Smooth muscle cell (in vitro differentiated cells): ENCODE results near the gene RSKR. TPM values are rescaled to one million over a fixed set of nuclear protein-coding genes. Genes with fewer than 3 reads are reported as not detected.

Experiments
- DNase-seq: peaks from one replicate; lab custom pipeline; 2025; ENCODE audit not compliant: unreplicated experiment; lab: John Stamatoyannopoulos, UW
- H2AFZ ChIP-seq: fragments of 200-600 bp; sonication (generic); 2 replicates; pipeline ENCODE4 v1.6.0; 2016; ENCODE audit warnings: antibody characterized with exemption, low read depth, mild to moderate bottlenecking
- H3F3A ChIP-seq: fragments of 200-600 bp; sonication (generic); 2 replicates; pipeline ENCODE4 v1.6.0; 2017; ENCODE audit warnings: antibody characterized with exemption, low read depth
- H3K27ac ChIP-seq: fragments of 200-600 bp; sonication (generic); 2 replicates; pipeline ENCODE4 v1.5.1; 2016; ENCODE audit warnings: low read depth, mild to moderate bottlenecking
- H3K27me3 ChIP-seq: fragments of 200-600 bp; sonication (generic); 2 replicates; pipeline ENCODE4 v1.6.1; 2016; ENCODE audit warnings: low read depth, mild to moderate bottlenecking
- H3K36me3 ChIP-seq: fragments of 200-600 bp; sonication (generic); 2 replicates; pipeline ENCODE4 v1.5.1; 2016; ENCODE audit warnings: low read depth
- H3K4me1 ChIP-seq: fragments of 200-600 bp; sonication (generic); 2 replicates; pipeline ENCODE4 v1.5.1; 2016; ENCODE audit warnings: low read depth
- H3K4me2 ChIP-seq: fragments of 200-600 bp; sonication (generic); 2 replicates; pipeline ENCODE4 v1.6.0; 2016; ENCODE audit warnings: mild to moderate bottlenecking
- H3K4me3 ChIP-seq: fragments of 200-600 bp; sonication (generic); 2 replicates; pipeline ENCODE4 v1.5.1; 2016; ENCODE audit warnings: mild to moderate bottlenecking
- H3K79me2 ChIP-seq: fragments of 200-600 bp; sonication (generic); 2 replicates; pipeline ENCODE4 v1.6.0; 2016; ENCODE audit warnings: low read depth, mild to moderate bottlenecking
- H3K9ac ChIP-seq: fragments of 200-600 bp; sonication (generic); 2 replicates; pipeline ENCODE4 v1.6.0; 2016; ENCODE audit warnings: low read depth
- H3K9me3 ChIP-seq: fragments of 200-600 bp; sonication (generic); replicated peaks from 2 replicates; pipeline ENCODE4 v1.5.1; 2016; ENCODE audit warnings: low read depth
- H4K20me1 ChIP-seq: fragments of 200-600 bp; sonication (generic); 2 replicates; pipeline ENCODE4 v1.6.0; 2016; ENCODE audit warnings: low read depth
- CTCF ChIP-seq: fragments of 200-600 bp; sonication (generic); IDR thresholded peaks from 2 replicates; pipeline ENCODE4 v1.5.1; 2017; ENCODE audit warnings: borderline replicate concordance, mild to moderate bottlenecking, antibody characterized with exemption; ENCODE audit not compliant: insufficient read depth, poor library complexity, severe bottlenecking
- WGBS: methylation state at CpG from one replicate; pipeline ENCODE4 v1.1.7; 2016; ENCODE audit warnings: low lambda C conversion rate; 5-methylcytosine and 5-hydroxymethylcytosine counted together
- polyA plus RNA-seq: library from polyadenylated mRNA; unstranded; fragments of >200 nt; fragmentation: Nextera tagmentation; extraction: Ambion mirVana; gene quantifications from 2 replicates; pipeline ENCODE4 v1.2.1, GENCODE V29; 2016
- total RNA-seq: library from RNA; depleted of rRNA; stranded (reverse); fragments of >200 nt; gene quantifications from 2 replicates; pipeline ENCODE4 v1.2.3, GENCODE V29; 2014

Gene RSKR
- total and polyA plus RNA-seq, 2 experiments from 2014 or later: 2.0 to 3.8 TPM

GRCh38 chr17:28597606-28598383, 16.2 kb downstream of the RSKR start:
- WGBS: 64% methylated on average over 5 of the region's 5 CpGs
- no peak overlapping the region for H3K27ac ChIP-seq
- H3K4me2 ChIP-seq: peak overlapping the region; percentile 85
- peak overlapping the region; percentile 74 for H3K4me3 ChIP-seq
- no peaks in the 10 kb centered on the region for H4K20me1 ChIP-seq
- no peak for DNase-seq
- H3K27me3 ChIP-seq: no peaks in the 10 kb centered on the region
- no peaks in the 10 kb centered on the region for H3K36me3 ChIP-seq
- peaks cover 7% of the 10 kb centered on the region for H3K79me2 ChIP-seq
- H3K4me1 ChIP-seq: peaks cover 12% of the 10 kb centered on the region
- no peak for TF ChIP-seq CTCF
- H3K9ac ChIP-seq: no peak overlapping the region
- no peaks in the 10 kb centered on the region for H3K9me3 ChIP-seq
- peaks cover 9% of the 10 kb centered on the region for H3F3A ChIP-seq
- H2AFZ ChIP-seq: no peak overlapping the region

GRCh38 chr17:28592260-28592659, 21.7 kb downstream of the RSKR start:
- H3K4me2 ChIP-seq: no peak overlapping the region
- no peaks in the 10 kb centered on the region for H3K4me1 ChIP-seq
- no peaks in the 10 kb centered on the region for H3F3A ChIP-seq
- peaks cover 7% of the 10 kb centered on the region for H3K79me2 ChIP-seq
- no peaks in the 10 kb centered on the region for H3K27me3 ChIP-seq
- no peak overlapping the region for H3K4me3 ChIP-seq
- no peaks in the 10 kb centered on the region for H4K20me1 ChIP-seq
- H3K36me3 ChIP-seq: no peaks in the 10 kb centered on the region
- H3K27ac ChIP-seq: no peak overlapping the region
- DNase-seq: no peak
- no peak overlapping the region for H3K9ac ChIP-seq
- H2AFZ ChIP-seq: no peak overlapping the region
- over 99% methylated on average over 4 of the region's 4 CpGs for WGBS
- TF ChIP-seq CTCF: no peak
- H3K9me3 ChIP-seq: no peaks in the 10 kb centered on the region

- no peak overlapping the region for H3K4me2 ChIP-seq
- no peak overlapping the region for H3K27ac ChIP-seq
- H3K79me2 ChIP-seq: no peaks in the 10 kb centered on the region
- WGBS: 98% methylated on average over 3 of the region's 3 CpGs
- no peak for DNase-seq
- no peak overlapping the region for H3K9ac ChIP-seq
- H3F3A ChIP-seq: no peaks in the 10 kb centered on the region
- peaks cover 4% of the 10 kb centered on the region for H3K36me3 ChIP-seq
- H2AFZ ChIP-seq: no peak overlapping the region
- no peak for TF ChIP-seq CTCF
- H3K9me3 ChIP-seq: no peaks in the 10 kb centered on the region
- H3K4me3 ChIP-seq: no peak overlapping the region
- H3K4me1 ChIP-seq: no peaks in the 10 kb centered on the region
- no peaks in the 10 kb centered on the region for H4K20me1 ChIP-seq
- H3K27me3 ChIP-seq: no peaks in the 10 kb centered on the region
Measured at GRCh38 chr17:28585851-28586250, 28.1 kb downstream of the RSKR start.

GRCh38 chr17:28584434-28584833, 29.6 kb downstream of the RSKR start:
- no peak overlapping the region for H3K4me3 ChIP-seq
- no peaks in the 10 kb centered on the region for H3K4me1 ChIP-seq
- H3K79me2 ChIP-seq: no peaks in the 10 kb centered on the region
- no peaks in the 10 kb centered on the region for H3K9me3 ChIP-seq
- H3K27me3 ChIP-seq: no peaks in the 10 kb centered on the region
- 95% methylated on average over 3 of the region's 3 CpGs for WGBS
- no peak overlapping the region for H3K4me2 ChIP-seq
- no peaks in the 10 kb centered on the region for H4K20me1 ChIP-seq
- no peaks in the 10 kb centered on the region for H3F3A ChIP-seq
- no peak for DNase-seq
- no peak overlapping the region for H3K27ac ChIP-seq
- H2AFZ ChIP-seq: no peak overlapping the region
- H3K36me3 ChIP-seq: peaks cover 4% of the 10 kb centered on the region
- TF ChIP-seq CTCF: no peak
- H3K9ac ChIP-seq: no peak overlapping the region
